Peyer's patch (tissue), 4 donors: ENCODE results near the gene ERMARD. TPM values are rescaled to one million over a fixed set of nuclear protein-coding genes. Genes with fewer than 3 reads are reported as not detected.

Experiments used
- DNase-seq, 3 donors: peaks; one replicate each; pipeline ENCODE4 v3.0.0-alpha.2; 2017 to 2019
- H3K27ac ChIP-seq, 4 donors: fragments of 200-600 bp; sonication (generic); one replicate each; pipeline ENCODE4 v1.5.1; 2016 to 2019
- H3K27me3 ChIP-seq, 2 donors: fragments of 200-600 bp; sonication (generic); one replicate each; pipeline ENCODE4 v1.5.1; 2019
- H3K36me3 ChIP-seq, 3 donors: fragments of 200-600 bp; sonication (generic); one replicate each; pipeline ENCODE4 v1.5.1; 2016 to 2019
- H3K4me1 ChIP-seq, 4 donors: fragments of 200-600 bp; sonication (generic); one replicate each; pipeline ENCODE4 v1.5.1; 2016 to 2019
- H3K4me3 ChIP-seq, 4 donors: fragments of 200-600 bp; sonication (generic); 1 replicate in 3 of 4; 2 replicates in 1 of 4; pipeline ENCODE4 v1.5.1; 2016 to 2019; ENCODE audit warnings: mild to moderate bottlenecking in 1 of 4
- H3K9me3 ChIP-seq, 4 donors: fragments of 200-600 bp; sonication (generic); one replicate each; pipeline ENCODE4 v1.5.1; 2016 to 2019; ENCODE audit warnings: mild to moderate bottlenecking in 1 of 4
- POLR2A ChIP-seq, 2 donors: fragments of 450-650 bp; IDR thresholded peaks; one replicate each; pipeline ENCODE4 v1.5.1; 2017; ENCODE audit warnings: antibody characterized with exemption in 2 of 2, mild to moderate bottlenecking in 2 of 2, moderate library complexity in 2 of 2
- total RNA-seq, 4 donors: library from RNA; depleted of rRNA; stranded (reverse); fragments of >200 nt; gene quantifications; one replicate each; pipeline ENCODE4 v1.1.0, GENCODE V29; 2016
- TF ChIP-seq, protein P1 (sequence below), 6 experiments: fragments of 450-650 bp in 4 of 6; fragments of 200-600 bp in 2 of 6; sonication (generic) in 1 of 6; IDR thresholded peaks; one replicate each; pipeline ENCODE4 v1.5.1; 2017 to 2019; ENCODE audit warnings: antibody characterized with exemption in 6 of 6, mild to moderate bottlenecking in 3 of 6, moderate library complexity in 1 of 6

ERMARD gene
- 10 to 100 TPM; 21.7 to 82.5 (median 32.6) TPM for total RNA-seq

DNA sequence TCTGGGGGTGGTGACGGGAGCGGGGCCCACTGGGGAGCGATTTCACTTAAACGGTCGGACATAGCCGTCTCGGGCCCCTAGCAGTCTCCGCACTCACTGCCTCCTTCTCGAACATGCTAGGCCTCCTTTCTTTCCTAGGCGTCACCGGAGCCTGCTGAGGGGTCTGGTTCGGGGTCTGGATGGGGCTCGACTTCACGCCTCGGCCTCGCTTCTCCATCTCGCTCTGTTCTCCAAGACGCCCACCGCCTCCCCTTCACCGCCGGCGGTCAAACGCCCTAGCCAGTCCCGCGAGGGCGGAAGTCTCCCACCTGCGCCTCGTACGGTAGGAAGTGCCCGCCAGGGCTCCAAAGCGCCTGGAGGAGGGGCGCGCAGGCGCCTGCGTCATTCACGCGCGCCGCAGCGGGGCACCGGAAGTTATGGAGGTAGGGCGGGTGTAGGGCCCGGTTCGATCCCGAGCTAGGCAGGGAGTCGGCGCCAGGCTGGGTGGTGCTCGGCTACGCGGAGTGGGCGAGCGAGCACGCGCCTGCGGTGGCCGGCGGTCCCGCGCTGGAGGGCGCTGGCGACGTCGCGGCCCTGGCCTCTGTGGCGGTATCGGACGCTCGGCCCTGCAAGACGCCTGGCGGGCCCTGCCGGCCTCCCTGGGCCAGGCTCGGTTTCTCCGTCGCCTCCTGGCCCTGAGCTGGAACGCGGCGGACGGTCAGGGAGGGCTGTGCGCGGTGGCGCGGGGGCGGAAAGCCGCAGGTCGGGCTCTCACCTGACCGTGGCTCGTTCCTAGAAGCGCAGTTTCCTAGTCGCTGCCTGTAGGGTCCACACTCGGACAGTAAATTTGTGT lies at the start of gene ERMARD, which contains the start of gene DYNLT2:
Gene ERMARD, plus strand, starts transcription at position 381 of the 832 bp plus-strand sequence. Its CDS starts 36 bp downstream, at position 417.
Gene DYNLT2, minus strand, starts transcription at position 331 of the 832 bp plus-strand sequence. Its CDS starts 114 bp downstream, at position 217.
- H3K27me3 ChIP-seq, result no peaks in the 10 kb centered on the region
- DNase-seq, result peak; percentile 89 to 97 (median 97)
- H3K9me3 ChIP-seq, result no peaks in the 10 kb centered on the region
- H3K4me3 ChIP-seq, result peak within 1 kb of the TSS; percentile 74 to 89 (median 82)
- H3K36me3 ChIP-seq, result peaks cover 0 to 2% (median 0%) of the 10 kb centered on the region in 3 donors
- H3K4me1 ChIP-seq, result peaks cover 0 to 17% (median 2%) of the 10 kb centered on the region in 4 donors
- TF ChIP-seq, protein P1, sequence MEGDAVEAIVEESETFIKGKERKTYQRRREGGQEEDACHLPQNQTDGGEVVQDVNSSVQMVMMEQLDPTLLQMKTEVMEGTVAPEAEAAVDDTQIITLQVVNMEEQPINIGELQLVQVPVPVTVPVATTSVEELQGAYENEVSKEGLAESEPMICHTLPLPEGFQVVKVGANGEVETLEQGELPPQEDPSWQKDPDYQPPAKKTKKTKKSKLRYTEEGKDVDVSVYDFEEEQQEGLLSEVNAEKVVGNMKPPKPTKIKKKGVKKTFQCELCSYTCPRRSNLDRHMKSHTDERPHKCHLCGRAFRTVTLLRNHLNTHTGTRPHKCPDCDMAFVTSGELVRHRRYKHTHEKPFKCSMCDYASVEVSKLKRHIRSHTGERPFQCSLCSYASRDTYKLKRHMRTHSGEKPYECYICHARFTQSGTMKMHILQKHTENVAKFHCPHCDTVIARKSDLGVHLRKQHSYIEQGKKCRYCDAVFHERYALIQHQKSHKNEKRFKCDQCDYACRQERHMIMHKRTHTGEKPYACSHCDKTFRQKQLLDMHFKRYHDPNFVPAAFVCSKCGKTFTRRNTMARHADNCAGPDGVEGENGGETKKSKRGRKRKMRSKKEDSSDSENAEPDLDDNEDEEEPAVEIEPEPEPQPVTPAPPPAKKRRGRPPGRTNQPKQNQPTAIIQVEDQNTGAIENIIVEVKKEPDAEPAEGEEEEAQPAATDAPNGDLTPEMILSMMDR (IDR thresholded peaks at IDR 0.05), result peak in 5 of 6 experiments; percentile 22 to 63 (median 53)
- peak; percentile 79 to 89 for TF ChIP-seq POLR2A (IDR thresholded peaks at IDR 0.05)
- H3K27ac ChIP-seq, result peak within 1 kb of the TSS; percentile 91 to 97 (median 94)

DNA sequence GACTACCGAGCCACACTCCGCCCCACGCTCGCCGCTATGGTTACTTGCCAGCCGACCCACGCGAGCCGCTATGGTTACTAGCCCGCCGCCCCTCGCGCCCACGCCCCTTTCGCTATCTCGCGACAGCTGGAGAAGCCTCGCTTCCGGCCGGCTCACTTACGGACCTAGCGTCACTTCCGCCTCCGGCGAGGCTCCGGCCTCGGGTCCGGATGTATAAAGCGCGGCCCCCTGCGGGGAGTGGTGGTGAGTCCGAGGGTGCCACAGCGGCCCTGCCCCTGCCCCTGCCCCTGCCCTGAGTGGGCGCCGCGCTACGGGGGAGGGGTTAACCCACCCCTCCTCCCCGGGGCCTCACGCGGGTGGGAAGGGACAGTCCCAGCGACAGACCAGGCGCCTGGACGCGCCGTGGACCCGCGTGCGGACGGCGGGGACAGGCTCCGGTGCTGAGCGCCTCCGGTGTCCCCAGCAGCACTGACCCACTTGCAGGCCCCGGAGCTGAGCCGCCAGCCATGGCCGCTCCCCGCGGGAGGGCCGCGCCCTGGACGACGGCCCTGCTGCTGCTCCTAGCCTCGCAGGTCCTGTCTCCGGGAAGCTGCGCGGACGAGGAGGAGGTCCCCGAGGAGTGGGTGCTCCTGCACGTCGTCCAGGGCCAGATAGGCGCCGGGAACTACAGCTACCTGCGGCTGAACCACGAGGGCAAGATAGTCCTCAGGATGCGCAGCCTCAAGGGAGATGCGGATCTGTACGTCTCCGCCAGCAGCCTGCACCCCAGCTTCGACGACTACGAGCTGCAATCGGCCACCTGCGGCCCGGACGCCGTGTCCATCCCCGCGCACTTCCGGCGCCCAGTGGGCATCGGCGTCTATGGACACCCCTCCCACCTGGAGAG lies 49.2 kb upstream of the ERMARD start, which contains the start of the genes C6orf120 and WDR27:
Gene C6orf120, plus strand, starts transcription at position 173 of the 886 bp plus-strand sequence. Its CDS starts 334 bp downstream, at position 507.
Gene WDR27, minus strand, starts transcription at position 76 of the 886 bp plus-strand sequence. CDS start 13,024 bp downstream, outside the sequence.
- Histone ChIP-seq H3K27me3 (no peaks in the 10 kb centered on the region), H3K27ac (peak within 1 kb of the TSS; percentile 93 to 98 (median 96)), H3K36me3 (peaks cover 0 to 10% (median 0%) of the 10 kb centered on the region in 3 donors), H3K4me1 (peaks cover 0 to 46% (median 9%) of the 10 kb centered on the region in 4 donors), H3K4me3 (peak within 1 kb of the TSS; percentile 80 to 97 (median 90)), H3K9me3 (no peaks in the 10 kb centered on the region)
- peak; percentile 96 for TF ChIP-seq POLR2A (IDR thresholded peaks at IDR 0.05)
- TF ChIP-seq, protein P1 (IDR thresholded peaks at IDR 0.05), result peak in 1 of 6 experiments; percentile 8
- DNase-seq, result peak; percentile 97 to 99 (median 98)

DNA sequence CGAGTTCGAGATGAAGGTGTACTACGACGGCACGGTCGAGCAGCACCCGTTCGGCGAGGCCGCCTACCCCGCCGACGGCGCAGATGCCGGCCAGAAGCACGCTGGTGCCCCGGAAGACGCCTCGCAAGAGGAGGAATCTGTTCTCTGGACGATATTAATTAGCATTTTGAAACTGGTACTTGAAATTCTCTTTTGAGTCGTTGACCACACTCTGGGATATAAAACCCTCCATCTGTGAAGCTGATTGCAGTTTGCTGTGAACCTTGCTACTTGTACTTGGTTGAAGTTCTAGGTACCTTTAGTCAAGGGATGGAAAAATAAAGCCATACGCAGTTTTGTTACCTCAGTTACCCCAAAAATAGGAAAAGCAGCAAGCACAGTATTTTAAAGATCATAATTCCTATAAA lies 48.6 kb upstream of the ERMARD start:
- Histone ChIP-seq H3K4me3 (peak overlapping the region; percentile 80 to 97 (median 90)), H3K4me1 (peaks cover 0 to 46% (median 9%) of the 10 kb centered on the region in 4 donors), H3K36me3 (peaks cover 0 to 13% (median 0%) of the 10 kb centered on the region in 3 donors), H3K9me3 (no peaks in the 10 kb centered on the region), H3K27ac (peak overlapping the region; percentile 93 to 98 (median 96)), H3K27me3 (no peaks in the 10 kb centered on the region)
- TF ChIP-seq, protein P1 (IDR thresholded peaks at IDR 0.05), result no peak
- DNase-seq, result no peak

DNA sequence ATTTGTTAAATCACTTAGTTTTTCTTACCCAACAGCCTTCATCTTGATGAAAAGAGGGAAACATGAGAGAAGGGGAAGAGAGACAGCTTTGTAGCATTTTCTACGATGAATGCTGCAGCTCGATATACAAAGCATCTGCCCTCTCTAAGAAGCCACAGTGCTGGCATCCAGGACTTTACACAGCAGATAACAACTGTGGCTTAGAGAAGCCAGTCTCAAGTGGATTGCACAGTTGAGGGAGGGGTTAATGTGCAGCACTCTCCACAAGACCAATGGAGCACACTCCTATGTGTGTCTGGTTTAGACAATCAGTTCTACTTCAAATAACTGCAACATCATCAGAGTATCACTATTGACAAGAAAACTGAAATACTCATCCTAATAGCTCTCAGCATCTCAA lies 43.6 kb upstream of the ERMARD start:
- DNase-seq, result no peak
- H3K4me1 ChIP-seq, result peaks cover 0 to 27% (median 9%) of the 10 kb centered on the region in 4 donors
- H3K9me3 ChIP-seq, result no peaks in the 10 kb centered on the region
- no peaks in the 10 kb centered on the region for H3K27me3 ChIP-seq
- H3K4me3 ChIP-seq, result no peak overlapping the region
- H3K27ac ChIP-seq, result no peak overlapping the region
- no peak for TF ChIP-seq POLR2A (IDR thresholded peaks at IDR 0.05)
- TF ChIP-seq, protein P1 (IDR thresholded peaks at IDR 0.05), result no peak
- peaks cover 0 to 51% (median 0%) of the 10 kb centered on the region in 3 donors for H3K36me3 ChIP-seq

DNA sequence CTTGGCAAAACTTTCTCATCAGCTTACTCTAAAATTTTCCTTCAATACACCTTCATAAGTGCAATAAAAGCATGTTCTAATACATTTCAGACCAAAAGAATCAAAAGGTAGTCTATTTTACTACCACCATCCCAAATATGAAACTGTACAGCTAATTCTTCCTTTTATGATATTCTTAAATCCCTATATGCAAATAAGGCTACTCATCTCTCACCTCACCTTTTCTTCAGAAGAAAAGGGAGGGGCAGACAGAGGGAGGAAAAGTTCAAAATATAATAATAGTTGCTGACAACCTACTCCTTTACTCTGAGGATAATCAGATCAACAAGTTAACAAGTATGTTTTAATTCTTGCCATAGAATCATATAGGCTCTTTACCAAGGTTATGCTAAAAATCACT lies 42.1 kb upstream of the ERMARD start:
- DNase-seq, result no peak
- no peak for TF ChIP-seq POLR2A (IDR thresholded peaks at IDR 0.05)
- TF ChIP-seq, protein P1 (IDR thresholded peaks at IDR 0.05), result no peak
- Histone ChIP-seq H3K9me3 (no peaks in the 10 kb centered on the region), H3K36me3 (peaks cover 0 to 62% (median 0%) of the 10 kb centered on the region in 3 donors), H3K27me3 (no peaks in the 10 kb centered on the region), H3K4me3 (no peak overlapping the region), H3K27ac (no peak overlapping the region), H3K4me1 (peaks cover 0 to 12% (median 2%) of the 10 kb centered on the region in 4 donors)
